Activated CD8-positive, alpha-beta memory T cell treated with anti-CD3 and anti-CD28 coated beads, Interleukin-2, amount 50 U/mL, for 1 hour (primary cell): Measurements from ENCODE around the gene SERPINA4.
"Not testable (repeated sequence)": the region's sequence is repeated elsewhere in the genome, so short reads cannot be mapped to it uniquely, and the experiment has no call there.

Source experiments
- DNase-seq: peaks from one replicate; pipeline ENCODE4 v3.0.0-alpha.2; 2020; ENCODE audit errors: extremely low read depth

The SERPINA4 gene

DNA sequence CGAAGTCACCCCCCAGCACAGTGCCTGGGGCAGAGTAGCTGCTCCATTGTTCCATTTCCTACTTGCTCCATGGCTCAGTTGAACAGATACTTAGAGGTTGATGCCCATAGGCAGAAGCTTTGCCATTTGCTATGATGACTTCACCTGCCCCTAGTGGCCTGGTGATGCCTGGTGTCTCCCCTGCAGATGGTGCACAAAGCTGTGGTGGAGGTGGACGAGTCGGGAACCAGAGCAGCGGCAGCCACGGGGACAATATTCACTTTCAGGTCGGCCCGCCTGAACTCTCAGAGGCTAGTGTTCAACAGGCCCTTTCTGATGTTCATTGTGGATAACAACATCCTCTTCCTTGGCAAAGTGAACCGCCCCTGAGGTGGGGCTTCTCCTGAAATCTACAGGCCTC is 30.6 kb downstream of the SERPINA4 start:
- DNase-seq, result no peak

DNA sequence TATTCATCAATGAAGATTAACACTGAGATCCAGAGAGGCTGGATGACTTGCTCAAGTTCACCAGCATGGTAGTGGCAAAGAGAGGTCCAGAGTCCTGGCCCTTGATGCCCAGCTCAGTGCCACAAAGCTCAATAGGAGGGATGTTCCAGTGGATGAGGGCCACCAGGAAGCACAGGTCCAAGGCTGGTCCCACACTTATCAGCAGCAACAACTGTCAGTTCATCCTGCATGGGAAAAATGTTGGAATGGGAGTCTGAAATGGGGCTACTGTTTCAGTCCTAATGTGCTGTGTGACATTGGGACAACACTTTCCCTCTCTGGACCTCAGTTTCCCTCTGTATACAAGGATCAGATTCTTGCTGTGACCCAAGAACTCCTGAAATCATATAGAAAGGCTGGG is 31.2 kb downstream of the SERPINA4 start:
- no peak for DNase-seq

DNA sequence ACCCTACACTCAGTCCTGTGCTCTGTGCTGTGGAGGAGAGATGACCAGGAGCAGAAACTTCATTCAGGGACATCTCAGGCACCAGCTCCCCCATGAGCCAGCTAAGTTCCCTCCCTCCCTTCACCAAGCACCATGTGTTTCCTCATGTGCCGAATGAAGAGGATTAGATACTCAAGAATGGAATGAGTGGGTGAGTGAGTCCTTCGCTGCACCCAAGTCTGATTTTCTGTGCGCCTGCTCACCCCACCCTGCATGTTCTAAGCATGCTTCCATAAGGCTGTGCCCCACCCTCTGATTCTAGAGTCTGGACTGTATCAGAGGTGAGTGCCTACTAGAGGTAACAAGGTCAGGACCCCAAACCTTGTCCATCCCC is 32.1 kb downstream of the SERPINA4 start:
- no peak for DNase-seq

DNA sequence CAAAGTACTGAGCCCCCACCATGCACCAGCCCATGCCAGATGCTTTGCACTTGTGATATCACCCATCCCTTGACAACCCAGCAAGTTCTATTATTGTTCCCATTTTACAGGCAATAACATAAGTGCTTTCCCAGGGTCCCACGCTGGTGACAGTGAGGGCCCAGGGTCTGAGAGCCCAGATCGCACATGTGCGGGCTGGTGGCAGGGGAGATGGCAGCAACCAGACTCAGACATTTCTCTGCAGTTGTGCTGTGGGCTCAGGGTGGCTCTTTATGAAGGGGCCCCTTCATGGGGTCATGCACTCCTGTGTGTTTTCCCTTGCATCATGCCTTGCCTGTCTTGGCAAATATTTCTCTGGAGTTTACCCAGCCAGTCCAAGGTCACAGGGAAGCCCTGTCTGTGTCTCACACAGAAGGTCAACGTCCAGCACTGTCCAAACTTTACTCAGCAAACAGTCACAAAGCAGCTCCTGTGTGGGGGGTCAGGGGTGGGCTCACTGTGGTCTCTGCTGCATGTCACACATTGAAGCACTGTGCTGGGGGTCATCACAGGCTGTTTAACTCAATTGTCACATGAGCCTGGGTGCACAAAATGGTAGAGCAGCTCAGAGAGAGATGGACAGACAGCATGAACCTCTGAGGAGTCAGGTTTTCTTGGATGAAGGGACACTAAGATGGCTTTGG is 32.6 kb downstream of the SERPINA4 start:
- DNase-seq, result no peak

DNA sequence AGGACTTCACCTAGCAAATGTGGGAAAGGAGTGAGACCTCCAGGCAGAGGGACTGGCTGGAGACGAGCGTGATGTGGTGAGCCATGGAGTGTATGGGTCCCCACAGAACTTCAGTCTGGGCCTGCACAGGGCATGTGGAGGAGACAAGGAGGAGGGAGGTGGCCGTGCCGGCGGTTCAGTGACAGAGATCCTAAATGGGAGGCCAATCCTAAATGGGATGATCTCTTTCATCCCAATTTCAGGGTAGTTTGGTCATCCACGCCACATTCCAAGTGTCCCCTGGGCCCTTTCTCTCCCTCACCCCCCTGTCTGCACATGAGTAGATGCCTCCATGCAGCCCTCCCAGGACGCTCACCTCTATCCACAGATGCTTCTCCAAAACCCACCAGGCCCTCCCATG is 33.2 kb downstream of the SERPINA4 start:
- no peak for DNase-seq

DNA sequence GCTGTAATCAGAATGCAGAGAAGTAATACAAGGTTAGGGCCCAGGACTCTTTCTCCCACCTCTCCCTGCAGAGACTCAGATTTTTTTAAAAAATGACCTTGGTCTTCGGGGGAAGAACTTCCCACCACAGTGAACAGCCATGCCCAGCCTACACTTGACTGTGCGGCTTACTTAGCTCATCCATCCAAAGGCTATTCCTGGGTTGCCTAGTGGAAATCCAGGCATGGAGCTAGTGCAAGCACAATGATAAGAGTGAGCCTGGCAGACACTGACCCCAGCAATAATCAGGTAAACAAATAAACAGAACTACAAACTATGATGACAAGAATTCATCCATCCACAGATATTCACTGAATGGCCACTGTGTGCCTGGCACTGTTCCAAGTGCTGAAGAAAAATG is 34.7 kb downstream of the SERPINA4 start:
- DNase-seq, result no peak

DNA sequence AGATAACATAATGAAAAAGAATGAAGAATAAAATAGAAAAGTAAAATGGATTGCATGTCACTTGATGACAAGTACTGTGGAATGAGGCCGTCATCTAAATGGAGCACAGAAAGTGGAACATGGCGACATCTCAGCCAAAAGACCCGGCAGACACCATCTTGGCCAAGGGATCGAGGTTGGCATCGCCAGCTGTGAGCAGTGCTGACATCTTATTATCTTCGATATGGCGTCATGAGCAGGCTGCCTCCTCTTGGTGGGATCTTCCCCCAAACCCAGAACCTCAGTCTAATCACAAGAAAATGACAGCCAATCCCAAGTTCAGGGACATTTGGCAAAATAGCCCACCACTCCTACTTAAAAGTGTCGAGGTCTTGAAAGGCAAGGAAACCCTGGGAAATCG is 35.1 kb downstream of the SERPINA4 start:
- DNase-seq, result no peak

DNA sequence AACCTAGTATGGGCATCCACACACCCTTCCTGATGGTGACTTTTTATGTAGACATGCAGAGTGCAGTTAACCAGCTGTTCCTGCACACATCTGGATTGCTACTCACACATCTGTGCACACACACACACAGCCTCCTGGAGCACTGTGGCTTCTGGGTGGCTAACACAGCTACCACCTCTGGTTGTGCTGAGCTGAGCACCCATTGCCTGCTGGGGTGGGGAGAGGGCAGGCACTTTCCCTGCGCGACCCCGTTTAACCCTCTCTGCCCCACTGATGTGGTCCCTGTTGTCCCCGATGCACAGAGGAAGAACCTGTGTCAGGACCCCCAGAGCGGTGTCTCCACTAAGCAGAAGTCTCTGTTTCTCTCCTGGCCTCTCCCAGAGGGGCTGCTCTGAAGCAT is 36.5 kb downstream of the SERPINA4 start:
- no peak for DNase-seq

DNA sequence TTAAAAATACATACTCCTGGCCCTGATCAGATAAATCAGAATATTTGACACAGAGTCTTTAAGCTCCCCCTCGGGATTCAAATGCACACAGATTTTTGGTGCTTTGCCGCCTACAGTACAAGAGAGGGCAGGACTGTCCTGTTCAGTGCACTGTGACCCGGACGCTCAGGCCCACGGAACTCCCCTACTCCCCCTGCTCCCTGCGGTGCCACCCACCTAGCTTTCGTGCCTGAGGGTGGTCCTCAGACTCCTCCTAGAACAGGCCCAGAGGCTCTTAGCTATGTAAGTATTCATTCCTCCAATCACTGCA is 37.2 kb downstream of the SERPINA4 start:
- no peak for DNase-seq

DNA sequence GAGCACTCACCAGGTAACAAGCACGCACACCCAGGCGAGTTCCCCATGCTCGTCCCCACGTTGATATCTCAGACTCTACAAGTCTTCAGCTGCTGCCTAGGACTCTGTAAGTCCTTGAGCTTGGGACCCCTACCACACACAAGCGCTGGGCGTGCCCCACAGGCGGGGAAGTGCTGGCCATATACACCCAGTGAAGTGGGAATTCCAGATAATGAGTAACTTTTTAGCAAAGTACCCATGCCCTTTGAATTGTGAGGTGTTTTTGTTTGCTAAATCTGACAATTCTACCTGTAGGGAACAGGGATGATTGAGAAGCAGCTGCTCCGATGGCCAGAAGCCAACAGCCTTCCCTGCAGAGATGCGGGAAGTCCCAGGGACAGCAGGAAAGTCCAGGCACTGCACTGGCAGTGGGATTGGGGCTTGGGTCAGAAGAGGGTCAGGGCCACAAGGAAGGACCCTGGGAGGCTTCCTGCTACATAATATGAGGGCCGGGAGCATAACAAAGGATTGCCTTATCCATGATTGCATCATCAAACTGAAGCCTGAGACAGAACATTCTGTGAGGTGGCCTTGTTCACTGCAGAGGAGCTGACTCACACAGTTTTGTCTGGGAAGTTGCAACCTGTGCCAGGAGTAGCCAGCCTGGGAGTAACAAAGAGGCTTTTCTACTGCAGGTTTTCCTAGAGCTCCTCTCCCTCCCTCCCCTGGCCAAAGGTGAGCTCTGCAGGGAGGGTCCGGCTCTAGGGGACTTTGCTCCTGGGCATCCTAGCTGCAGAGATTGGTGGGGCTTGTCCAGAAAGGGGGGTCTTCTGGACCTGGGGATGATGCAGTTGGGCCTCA is 37.8 kb downstream of the SERPINA4 start:
- no peak for DNase-seq

DNA sequence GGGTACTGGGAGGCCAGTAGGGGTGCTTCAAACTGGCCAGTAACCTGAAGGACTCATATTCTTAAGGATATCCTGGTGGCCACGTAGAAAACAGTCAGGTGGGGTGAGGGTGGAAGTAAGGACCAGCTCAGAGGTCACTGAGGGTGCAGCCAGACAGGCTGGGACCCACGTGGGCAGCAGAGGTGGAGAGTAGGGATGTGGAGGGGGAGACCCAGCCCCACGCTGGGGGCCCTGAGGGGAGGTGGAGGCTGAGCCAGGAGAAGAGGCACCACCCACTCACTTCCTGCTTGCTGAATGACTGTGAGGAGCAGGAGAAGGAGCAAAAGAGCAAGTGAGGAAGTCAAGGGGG is 38.4 kb downstream of the SERPINA4 start:
- DNase-seq, result no peak

DNA sequence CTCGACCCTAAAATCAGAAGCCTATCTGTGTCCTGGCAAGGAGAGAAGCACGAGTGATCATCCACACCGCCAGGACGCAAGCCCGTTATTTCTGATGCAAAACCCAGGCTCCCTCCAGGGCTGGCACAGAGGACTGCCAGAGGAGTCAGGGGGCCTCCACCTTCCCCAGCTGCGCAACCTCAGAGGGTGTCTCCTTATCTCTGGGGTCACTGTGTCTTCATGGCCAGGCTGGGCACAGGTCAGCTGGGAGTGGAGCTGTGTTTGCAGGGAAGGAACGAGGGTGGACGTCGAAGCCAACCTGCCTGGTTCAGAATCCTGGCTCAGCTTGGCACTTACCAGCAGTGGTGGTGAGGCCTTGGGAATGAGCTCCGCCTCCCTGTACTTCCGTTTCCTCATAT is 38.9 kb downstream of the SERPINA4 start:
- DNase-seq, result no peak

DNA sequence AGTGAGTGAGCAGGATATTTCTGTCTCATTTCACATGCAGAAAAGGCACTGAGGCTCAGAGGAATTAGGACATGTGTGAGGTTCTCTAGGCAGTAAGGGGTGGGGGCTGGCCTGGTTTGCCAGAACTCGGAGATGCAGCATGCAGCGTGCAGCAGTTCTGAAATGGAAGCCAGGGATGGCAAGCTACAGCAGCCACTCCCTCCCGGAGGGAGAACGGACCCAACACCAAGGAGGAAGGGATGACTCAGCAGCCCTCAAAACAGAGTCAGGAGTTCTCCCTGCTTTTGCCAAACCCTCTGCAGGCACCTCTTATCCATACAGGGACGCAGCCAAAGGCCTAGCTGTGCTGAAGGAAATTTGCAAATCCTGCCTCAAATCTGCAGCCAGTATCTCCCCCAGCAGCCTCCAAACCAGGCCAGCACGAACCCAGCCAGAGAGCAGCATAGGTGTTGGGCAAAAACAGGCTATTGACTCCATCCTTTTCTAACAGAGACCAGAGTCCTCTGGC is 40.7 kb downstream of the SERPINA4 start:
- DNase-seq, result no peak

DNA sequence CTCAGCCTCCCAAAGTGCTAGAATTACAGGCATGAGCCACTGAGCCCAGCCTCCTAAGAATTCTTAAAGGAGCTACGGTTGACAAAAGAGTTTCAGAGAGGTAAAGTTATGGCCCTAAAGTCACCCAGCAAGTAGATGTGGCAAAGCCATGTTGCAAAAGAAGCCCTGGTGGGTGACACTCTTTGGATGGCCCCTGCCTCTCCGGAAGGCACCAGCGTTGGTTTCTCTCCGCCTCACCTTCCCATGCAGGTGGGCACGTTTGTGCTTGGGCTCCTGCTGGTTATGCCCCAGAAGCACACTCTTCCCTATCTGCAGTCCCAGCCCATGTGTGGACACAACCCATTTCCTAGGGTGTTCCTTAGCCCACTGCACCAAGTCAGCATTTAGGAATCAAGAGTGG is 41.5 kb downstream of the SERPINA4 start:
- no peak for DNase-seq

DNA sequence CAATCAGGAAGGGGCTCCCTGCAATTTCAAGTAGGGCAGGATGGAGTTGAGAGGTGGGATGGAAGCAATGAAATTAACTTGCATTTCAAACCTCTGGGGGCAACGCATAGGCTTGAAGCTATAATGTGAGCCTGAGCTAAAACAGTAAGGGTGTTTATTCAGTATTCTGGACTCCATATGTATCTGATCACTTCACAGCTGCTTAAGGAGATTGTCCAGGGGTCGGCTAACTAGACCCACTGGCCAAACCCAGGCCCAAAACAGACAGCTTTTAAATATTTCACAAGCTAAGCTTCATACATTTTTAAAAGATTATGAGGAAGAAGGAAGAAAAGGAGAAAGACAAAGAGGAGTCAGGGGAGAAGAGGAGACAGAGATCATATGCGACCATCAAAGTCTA is 44.1 kb downstream of the SERPINA4 start:
- DNase-seq, result no peak

DNA sequence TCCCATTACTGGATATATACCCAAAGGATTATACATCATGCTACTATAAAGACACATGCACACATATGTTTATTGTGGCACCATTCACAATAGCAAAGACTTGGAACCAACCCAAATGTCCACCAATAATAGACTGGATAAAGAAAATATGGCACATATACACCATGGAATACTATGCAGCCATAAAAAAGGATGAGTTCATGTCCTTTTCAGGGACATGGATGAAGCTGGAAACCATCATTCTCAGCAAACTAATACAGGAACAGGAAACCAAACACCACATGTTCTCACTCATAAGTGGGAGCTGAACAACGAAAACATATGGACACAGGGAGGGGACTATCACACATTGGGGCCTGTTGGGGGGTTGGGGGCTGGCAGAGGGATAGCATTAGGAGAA is 47.7 kb downstream of the SERPINA4 start:
- not testable (repeated sequence) for DNase-seq

DNA sequence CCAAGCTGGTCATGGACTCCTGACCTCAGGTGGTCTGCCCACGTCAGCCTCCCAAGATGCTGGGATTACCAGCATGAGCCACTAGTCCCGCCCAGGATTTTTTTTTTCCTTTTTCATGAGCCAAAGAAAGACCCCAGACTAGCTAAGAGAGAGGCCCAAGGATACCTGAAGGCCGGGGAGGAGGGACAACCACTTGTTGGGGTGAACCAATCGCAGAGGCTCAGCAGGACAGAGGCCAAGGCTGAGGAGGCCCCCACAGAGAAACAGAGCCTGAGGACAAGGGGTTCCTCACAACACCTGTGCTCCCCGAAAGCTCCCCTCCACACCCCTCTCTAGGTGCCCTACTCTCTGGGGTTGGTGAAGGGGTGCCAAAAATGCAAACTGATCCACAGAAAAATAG is 49.9 kb downstream of the SERPINA4 start:
- DNase-seq, result no peak

DNA sequence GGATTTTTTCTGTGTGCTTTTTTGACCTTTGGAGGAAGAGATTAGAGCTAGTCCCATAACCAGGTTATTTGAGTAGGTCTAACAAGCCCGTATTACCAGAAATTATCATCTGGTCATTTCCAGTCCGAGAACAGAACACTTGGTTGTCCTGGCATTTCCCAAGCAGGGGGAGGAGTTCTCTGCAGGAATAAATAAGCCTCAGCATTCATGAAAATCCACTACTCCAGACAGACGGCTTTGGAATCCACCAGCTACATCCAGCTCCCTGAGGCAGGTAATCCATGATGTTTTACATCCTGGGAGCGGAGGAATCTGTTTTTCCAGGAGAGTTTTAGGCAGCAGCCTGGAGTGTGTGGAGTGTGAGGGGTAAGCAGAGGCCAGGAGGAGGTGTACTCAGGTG is 50.9 kb downstream of the SERPINA4 start, which contains the start of gene SERPINA3:
Gene SERPINA3, plus strand, starts transcription at position 218 of the 400 bp plus-strand sequence. CDS start 2,051 bp downstream, outside the sequence.
- DNase-seq, result no peak

DNA sequence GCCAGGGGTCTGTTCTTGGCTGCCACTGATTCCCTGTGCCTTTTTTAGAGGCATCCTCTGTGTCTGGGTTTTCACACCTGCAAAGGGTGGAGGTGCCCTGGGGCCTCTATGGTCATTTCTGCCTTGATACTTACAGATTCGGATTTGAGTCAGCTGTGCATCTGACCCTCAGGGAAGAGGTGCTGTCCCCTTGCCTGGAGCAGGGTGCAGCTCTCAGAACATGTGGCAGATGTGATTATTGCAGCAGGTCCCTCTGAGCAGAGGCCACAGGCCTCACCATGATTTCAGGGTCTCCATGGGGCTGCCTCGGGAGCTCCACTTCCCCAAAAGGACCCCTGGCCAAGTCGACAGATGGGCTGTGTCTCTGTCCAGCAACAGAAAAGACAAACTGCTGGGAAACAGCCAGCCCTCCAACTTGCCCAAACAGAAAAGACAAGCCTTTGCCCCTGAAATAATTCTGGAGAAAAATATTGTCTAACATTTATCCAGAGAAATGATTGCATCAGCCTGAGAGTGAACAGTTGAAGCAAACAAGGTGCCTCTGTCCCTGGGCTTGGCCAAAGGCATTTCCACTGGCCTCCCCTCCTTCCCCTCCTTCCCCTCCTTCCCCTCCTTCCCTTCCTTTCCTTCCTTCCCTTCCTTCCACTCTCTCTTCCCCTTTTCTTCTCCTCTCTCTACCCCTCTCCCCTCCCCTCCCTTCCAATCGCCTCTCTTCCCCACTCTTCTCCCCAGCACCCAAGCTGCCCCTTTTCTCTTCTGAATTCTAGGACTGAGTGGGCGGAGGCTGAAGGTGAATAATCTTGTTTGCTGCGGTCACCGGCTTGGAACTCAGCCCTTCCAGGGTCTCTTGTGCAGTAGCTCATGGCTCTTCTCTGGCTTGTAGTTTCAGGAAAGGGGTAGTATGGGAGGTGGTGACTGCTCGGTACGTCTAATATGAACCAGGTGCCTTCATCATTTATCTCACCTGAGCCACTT is 51.6 kb downstream of the SERPINA4 start:
- no peak for DNase-seq

DNA sequence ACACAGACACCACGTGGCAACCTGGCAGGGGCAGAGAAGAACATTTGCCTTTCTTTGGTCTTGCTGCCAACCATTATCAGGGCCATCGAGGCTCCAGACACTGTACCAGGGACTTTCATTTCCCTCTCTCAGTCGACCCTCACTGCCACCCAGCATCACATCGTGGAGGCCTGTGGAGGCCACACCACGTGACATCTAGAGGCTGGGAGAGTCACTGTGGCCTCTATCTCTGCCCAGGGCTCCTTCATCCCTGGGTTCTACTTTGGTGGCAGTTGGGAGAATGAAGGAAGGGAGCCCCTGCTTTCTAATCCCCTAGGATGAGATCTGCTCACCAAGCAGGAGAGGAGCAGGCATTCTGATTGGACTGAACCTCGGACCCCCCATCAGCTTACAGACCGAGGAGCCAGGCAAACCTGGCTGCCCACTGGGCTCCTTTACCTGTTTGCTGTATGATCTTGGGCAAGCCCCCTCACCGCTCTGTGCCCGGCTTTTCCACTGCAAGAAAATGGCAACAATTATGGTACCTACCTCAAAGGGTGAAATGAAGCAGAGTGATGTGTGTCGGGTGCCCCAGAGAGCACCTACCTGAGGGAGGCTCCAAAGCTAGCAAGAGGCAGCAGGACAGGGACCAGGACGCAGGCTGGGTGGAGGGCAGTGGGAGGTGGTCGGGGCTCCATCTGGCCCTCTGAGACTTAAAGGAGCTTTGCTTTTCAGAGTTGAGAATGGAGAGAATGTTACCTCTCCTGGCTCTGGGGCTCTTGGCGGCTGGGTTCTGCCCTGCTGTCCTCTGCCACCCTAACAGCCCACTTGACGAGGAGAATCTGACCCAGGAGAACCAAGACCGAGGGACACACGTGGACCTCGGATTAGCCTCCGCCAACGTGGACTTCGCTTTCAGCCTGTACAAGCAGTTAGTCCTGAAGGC is 52.7 kb downstream of the SERPINA4 start:
- no peak for DNase-seq

DNA sequence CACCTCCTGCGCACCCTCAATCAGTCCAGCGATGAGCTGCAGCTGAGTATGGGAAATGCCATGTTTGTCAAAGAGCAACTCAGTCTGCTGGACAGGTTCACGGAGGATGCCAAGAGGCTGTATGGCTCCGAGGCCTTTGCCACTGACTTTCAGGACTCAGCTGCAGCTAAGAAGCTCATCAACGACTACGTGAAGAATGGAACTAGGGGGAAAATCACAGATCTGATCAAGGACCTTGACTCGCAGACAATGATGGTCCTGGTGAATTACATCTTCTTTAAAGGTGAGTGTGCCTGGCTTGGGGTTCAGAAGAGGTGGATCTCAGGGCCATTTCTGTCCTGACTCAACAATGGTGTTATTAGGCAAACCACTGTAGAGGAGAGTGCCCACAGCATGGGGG is 53.6 kb downstream of the SERPINA4 start:
- no peak for DNase-seq
